DND-41 (cell line): ENCODE measurements around the gene PEA15.

Source experiments
- EZH2 ChIP-seq: IDR thresholded peaks from 3 replicates; pipeline ENCODE4 v1.6.1; 2012; ENCODE audit warnings: borderline replicate concordance, low read depth, mild to moderate bottlenecking, moderate library complexity, low read length, inconsistent platforms; ENCODE audit not compliant: severe bottlenecking
- TF ChIP-seq, protein P1 (sequence below): IDR thresholded peaks from 2 replicates; pipeline ENCODE4 v1.5.1; 2012; ENCODE audit warnings: borderline replicate concordance, low read length, moderate library complexity, mild to moderate bottlenecking; ENCODE audit not compliant: poor library complexity, severe bottlenecking; ENCODE audit errors: extremely low read depth

DNA sequence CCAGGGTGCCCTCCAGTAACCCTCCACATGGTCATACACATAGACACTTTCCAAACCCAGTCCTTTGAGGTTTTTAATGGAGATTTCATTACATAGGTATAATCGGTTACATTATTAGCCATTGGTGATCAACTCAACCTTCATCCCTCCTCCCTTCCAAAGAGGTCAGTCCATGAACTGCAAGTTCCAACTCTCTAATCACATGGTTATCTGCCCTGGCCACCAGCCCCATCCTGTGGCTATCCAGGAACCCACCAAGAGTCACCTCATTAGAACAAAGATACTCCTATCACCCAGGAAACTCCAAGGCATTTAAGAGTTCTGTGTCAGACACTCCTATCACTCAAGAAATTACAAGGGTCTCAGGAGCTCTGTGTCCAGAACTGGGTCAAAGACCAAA lies 41.6 kb upstream of the PEA15 start:
- TF ChIP-seq, protein P1, sequence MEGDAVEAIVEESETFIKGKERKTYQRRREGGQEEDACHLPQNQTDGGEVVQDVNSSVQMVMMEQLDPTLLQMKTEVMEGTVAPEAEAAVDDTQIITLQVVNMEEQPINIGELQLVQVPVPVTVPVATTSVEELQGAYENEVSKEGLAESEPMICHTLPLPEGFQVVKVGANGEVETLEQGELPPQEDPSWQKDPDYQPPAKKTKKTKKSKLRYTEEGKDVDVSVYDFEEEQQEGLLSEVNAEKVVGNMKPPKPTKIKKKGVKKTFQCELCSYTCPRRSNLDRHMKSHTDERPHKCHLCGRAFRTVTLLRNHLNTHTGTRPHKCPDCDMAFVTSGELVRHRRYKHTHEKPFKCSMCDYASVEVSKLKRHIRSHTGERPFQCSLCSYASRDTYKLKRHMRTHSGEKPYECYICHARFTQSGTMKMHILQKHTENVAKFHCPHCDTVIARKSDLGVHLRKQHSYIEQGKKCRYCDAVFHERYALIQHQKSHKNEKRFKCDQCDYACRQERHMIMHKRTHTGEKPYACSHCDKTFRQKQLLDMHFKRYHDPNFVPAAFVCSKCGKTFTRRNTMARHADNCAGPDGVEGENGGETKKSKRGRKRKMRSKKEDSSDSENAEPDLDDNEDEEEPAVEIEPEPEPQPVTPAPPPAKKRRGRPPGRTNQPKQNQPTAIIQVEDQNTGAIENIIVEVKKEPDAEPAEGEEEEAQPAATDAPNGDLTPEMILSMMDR = no peak
- TF ChIP-seq EZH2 = no peak
